GM12865 (cell line): ENCODE results near the gene ADARB2.

ENCODE experiments used
- DNase-seq: peaks from one replicate; pipeline ENCODE4 v3.0.0; 2010; ENCODE audit warnings: low read depth
- H3K4me3 ChIP-seq: 2 replicates; pipeline ENCODE4 v1.5.1; 2011; ENCODE audit warnings: mild to moderate bottlenecking, low read depth, low read length, control low read depth
- CTCF ChIP-seq: IDR thresholded peaks from 2 replicates; pipeline ENCODE4 v1.5.1; 2011; ENCODE audit warnings: low read length, control low read depth, low read depth, inconsistent platforms; ENCODE audit not compliant: insufficient read depth; ENCODE audit errors: missing control alignments

The ADARB2 gene

GRCh38 chr10:1412531-1413189 is 324.7 kb downstream of the ADARB2 start:
- H3K4me3 ChIP-seq: no peak overlapping the region
- TF ChIP-seq CTCF: no peak
- DNase-seq: no peak

- H3K4me3 ChIP-seq: no peak overlapping the region
- TF ChIP-seq CTCF: no peak
- DNase-seq: no peak
Observed at GRCh38 chr10:1411956-1412355, 325.4 kb downstream of the ADARB2 start.

GRCh38 chr10:1411451-1411850 is 325.9 kb downstream of the ADARB2 start:
- no peak for TF ChIP-seq CTCF
- H3K4me3 ChIP-seq: no peak overlapping the region
- DNase-seq: no peak

GRCh38 chr10:1410469-1411395 is 326.6 kb downstream of the ADARB2 start:
- no peak for DNase-seq
- TF ChIP-seq CTCF: no peak
- no peak overlapping the region for H3K4me3 ChIP-seq

GRCh38 chr10:1410032-1410431 is 327.3 kb downstream of the ADARB2 start:
- no peak for DNase-seq
- no peak overlapping the region for H3K4me3 ChIP-seq
- TF ChIP-seq CTCF: no peak

- no peak for DNase-seq
- no peak overlapping the region for H3K4me3 ChIP-seq
- TF ChIP-seq CTCF: no peak
Observed at GRCh38 chr10:1409392-1409791, 327.9 kb downstream of the ADARB2 start.
